ENCODE measurements around the gene BRF1. TPM values are rescaled to one million over a fixed set of nuclear protein-coding genes. Genes with fewer than 3 reads are reported as not detected.

The BRF1 gene
- total RNA-seq, 4 donors from 2014 or later, result 77.6 to 114 (median 99.5) TPM

- no peak overlapping the region for H3K27ac ChIP-seq
- no peak for DNase-seq (ENCODE audit: low spot score in 2 of 2)
- peaks cover 0 to 93% (median 20%) of the 10 kb centered on the region in 3 donors for H3K36me3 ChIP-seq
- no peaks in the 10 kb centered on the region for H3K9me3 ChIP-seq
- H3K4me1 ChIP-seq, result no peaks in the 10 kb centered on the region
- H3K4me3 ChIP-seq, result no peak overlapping the region
- H3K27me3 ChIP-seq, result no peaks in the 10 kb centered on the region
- 86 to 87% methylated on average over 20 to 30 of the region's 30 CpGs for WGBS, 2 donors
- no peak for TF ChIP-seq POLR2A (IDR thresholded peaks at IDR 0.05)
- no peak for TF ChIP-seq CTCF (IDR thresholded peaks at IDR 0.05)
- TF ChIP-seq EP300 (IDR thresholded peaks at IDR 0.05), result no peak
Measured at GRCh38 chr14:105216490-105217247, 84.1 kb downstream of the BRF1 start.

GRCh38 chr14:105215602-105216001 lies 85.2 kb downstream of the BRF1 start:
- WGBS, 2 donors, result 77 to 90% methylated on average over 3 of the region's 3 CpGs
- Histone ChIP-seq H3K4me3 (no peak overlapping the region), H3K9me3 (no peaks in the 10 kb centered on the region), H3K36me3 (peaks cover 0 to 93% (median 12%) of the 10 kb centered on the region in 3 donors), H3K4me1 (no peaks in the 10 kb centered on the region), H3K27me3 (no peaks in the 10 kb centered on the region), H3K27ac (no peak overlapping the region)
- DNase-seq (ENCODE audit: low spot score in 2 of 2), result no peak
- no peak for TF ChIP-seq POLR2A (IDR thresholded peaks at IDR 0.05)
- TF ChIP-seq CTCF (IDR thresholded peaks at IDR 0.05), result no peak
- TF ChIP-seq EP300 (IDR thresholded peaks at IDR 0.05), result no peak

- H3K27ac ChIP-seq, result no peak overlapping the region
- no peaks in the 10 kb centered on the region for H3K27me3 ChIP-seq
- no peak for TF ChIP-seq CTCF (IDR thresholded peaks at IDR 0.05)
- no peak for TF ChIP-seq EP300 (IDR thresholded peaks at IDR 0.05)
- no peak for TF ChIP-seq POLR2A (IDR thresholded peaks at IDR 0.05)
- 65 to 80% methylated on average over 5 to 13 of the region's 14 CpGs for WGBS, 2 donors
- no peaks in the 10 kb centered on the region for H3K4me1 ChIP-seq
- H3K36me3 ChIP-seq, result peaks cover 0 to 93% (median 4%) of the 10 kb centered on the region in 3 donors
- DNase-seq (ENCODE audit: low spot score in 2 of 2), result no peak
- H3K9me3 ChIP-seq, result no peaks in the 10 kb centered on the region
- no peak overlapping the region for H3K4me3 ChIP-seq
Measured at GRCh38 chr14:105214324-105214915, 86.4 kb downstream of the BRF1 start.

- TF ChIP-seq CTCF (IDR thresholded peaks at IDR 0.05), result no peak
- TF ChIP-seq EP300 (IDR thresholded peaks at IDR 0.05), result no peak
- no peak for TF ChIP-seq POLR2A (IDR thresholded peaks at IDR 0.05)
- Histone ChIP-seq H3K4me1 (no peaks in the 10 kb centered on the region), H3K4me3 (no peak overlapping the region), H3K27me3 (no peaks in the 10 kb centered on the region), H3K9me3 (no peaks in the 10 kb centered on the region), H3K36me3 (peaks cover 0 to 93% (median 0%) of the 10 kb centered on the region in 3 donors), H3K27ac (no peak overlapping the region)
- no peak for DNase-seq (ENCODE audit: low spot score in 2 of 2)
- 82 to 89% methylated on average over 10 of the region's 10 CpGs for WGBS, 2 donors
Measured at GRCh38 chr14:105213361-105213760, 87.4 kb downstream of the BRF1 start.
